ENCODE results near the gene MAGI2.

Gene MAGI2

DNA sequence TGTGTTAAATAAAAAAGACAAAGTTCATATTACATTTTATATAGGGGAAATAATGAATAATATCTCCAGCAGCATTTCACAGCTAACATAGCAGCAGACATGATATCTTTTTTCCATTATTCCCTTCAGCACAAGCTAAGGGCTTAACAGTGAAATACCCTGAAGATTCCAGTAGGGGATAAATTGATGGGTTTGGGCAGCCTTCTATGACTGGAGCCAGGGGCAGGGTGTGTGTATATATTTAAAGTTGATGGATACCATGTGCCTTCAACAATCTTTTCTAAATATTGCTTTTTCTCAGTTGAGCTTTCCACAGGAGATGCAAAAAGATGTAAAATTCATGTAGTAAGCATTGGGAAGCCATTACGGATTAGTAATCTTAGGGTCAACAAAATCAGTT lies 151.2 kb downstream of the MAGI2 start:
- no peak for DNase-seq (ENCODE audit: low read depth in 2 of 2)

DNA sequence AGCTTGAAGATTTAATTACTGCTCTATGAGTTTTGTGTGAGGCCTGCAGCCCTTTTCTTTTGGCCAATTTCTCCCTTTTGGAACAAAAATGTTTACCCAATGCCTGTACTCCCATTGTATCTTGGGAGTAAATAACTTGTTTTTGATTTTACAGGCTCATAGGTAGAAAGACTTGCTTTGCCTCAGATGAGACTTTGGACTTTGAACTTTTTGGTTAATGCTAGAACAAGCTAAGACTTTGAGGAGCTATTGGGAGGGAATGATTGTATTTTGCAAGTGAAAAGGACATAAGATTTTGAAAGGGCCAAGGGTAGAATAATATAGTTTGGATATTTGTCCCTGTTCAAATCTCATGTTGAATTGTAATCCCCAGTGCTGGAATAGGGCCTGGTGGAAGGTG lies 152.0 kb downstream of the MAGI2 start:
- no peak for DNase-seq (ENCODE audit: low read depth in 2 of 2)

DNA sequence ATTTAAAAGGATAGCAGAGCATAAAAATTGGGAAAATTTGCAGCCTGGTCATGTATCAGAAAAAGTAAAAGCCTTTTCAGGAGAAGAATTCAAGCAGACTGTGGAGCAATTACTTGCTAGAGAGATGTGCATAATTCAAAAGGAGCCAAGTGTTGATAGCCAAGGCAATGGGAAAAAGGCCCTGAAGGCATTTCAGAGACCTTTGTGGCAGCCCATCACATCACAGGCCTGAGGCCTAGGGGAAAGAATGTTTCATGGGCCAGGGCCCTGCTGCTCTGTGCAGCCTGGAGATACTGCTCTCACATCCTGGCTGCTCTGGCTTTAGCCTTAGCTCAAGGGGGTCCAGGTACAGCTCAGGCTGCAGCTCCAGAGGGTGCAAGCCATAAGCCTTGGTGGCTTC lies 152.9 kb downstream of the MAGI2 start:
- DNase-seq (ENCODE audit: low read depth in 2 of 2): no peak

DNA sequence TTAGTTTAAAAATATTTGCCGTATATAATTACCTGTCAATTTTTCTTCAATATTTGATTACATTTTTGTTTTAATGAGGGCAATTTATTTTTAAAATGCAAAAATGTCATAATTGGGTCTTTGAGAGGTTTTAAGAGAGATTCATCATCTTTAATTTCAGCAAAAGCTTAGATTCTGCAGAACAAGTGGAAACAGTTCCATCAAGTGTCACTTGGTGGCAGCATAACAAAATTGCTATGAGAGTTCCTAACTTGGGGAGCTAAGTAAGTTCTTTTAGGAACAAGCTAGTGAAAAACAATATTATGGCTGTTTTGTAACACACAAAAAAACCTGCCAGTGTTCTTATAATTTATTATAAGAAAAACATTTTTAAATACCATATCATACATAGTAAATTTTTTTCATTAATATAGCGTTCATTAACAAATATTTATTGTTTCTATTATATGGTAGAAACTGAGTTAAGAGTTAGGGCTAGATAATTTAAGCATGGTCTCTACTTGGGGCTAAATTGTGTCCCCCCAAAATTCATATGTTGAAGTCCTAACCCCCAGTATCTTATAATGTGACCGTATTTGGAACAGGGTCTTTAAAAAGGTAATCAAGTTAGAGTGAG lies 155.2 kb downstream of the MAGI2 start:
- no peak for DNase-seq (ENCODE audit: low read depth in 2 of 2)

DNA sequence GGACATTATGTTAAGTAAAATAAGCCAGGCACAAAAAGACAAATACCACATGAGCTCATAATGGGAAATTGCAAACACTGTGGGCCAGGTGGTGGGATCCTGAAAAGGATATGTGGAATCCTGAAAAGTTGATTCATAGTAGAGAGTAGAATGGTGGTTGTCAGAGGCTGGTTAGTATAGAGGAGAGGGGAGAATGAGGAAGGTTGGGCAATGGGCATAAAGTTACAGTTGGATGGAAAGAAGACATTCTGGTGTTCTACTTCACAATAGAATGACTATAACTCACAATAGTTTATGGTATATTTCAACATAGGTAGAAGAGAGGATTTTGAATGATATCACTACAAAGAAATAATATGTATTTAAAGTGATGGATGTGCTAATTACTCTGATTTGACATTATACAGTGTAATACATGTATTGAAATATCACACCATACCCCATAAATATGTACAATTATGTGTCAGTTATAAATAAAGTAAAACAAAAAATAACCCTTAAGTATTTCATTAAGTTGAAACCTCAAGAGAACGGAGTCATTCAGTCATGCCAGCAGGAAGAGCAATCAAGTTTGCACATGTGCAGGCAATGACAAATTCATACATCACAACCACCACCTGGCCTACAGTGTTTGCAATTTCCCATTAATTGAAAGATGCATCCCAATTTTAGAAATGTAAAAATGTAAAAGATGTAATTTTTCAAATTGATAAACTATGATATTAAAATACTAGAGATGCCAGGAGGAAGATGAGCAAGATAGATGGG lies 156.7 kb downstream of the MAGI2 start:
- no peak for DNase-seq (ENCODE audit: low read depth in 2 of 2)

DNA sequence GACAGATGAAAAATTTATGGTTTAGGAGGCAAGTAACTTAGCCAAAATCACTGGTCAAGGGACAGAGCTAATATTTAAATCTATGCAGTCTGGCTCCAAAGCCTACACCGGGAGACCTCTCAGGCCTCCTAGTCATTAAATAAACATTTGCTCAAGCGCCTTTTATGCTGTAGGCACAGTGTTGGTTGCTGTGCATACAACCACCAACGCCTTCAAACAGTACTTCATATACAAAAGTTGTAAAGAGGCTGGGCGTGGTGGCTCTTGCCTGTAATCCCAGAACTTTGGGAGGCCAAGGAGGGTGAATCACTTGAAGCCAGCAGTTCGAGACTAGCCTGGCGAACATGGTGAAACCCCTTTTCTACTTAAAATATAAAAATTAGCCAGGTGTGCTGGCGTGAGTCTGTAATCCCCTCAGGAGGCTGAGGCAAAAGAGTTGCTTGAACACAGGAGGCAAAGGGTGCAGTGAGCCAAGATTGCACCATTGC lies 159.8 kb downstream of the MAGI2 start:
- DNase-seq (ENCODE audit: low read depth in 2 of 2): no peak

DNA sequence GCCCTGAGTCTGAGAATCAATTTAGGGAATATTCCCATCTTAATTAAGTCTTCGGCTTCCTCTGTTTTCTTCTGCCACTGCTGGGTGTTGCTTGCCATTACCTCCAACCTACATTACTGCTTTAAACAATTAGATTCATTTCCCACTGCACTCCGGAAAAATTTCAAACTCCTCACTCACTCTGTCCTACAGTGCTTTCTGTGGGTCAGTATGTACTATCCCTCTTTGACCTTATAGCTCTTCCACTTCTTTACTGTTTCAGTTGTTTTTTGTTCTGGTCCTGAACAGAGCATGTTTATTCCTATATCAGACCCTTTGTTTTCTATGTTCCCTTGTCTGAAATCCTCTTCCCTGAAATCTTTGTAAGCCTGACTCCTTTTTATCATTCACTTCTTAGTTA lies 160.6 kb downstream of the MAGI2 start:
- DNase-seq (ENCODE audit: low read depth in 2 of 2): no peak

DNA sequence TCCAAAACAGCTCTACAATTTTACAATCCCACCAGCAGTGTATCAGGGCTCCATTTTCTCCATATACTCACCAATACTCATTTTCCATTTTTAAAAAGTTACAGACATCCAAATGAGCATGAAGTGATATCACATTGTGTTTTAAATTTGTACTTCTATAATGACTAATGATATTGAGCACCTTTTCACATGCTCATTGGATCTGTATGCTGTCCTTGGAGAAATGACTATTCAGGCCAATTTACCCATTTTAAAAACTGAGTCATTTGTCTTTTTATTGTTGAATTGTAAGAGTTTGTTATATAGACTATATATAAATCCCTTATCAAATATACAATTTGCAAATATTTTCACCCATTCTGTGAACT lies 162.0 kb downstream of the MAGI2 start:
- no peak for DNase-seq (ENCODE audit: low read depth in 2 of 2)

DNA sequence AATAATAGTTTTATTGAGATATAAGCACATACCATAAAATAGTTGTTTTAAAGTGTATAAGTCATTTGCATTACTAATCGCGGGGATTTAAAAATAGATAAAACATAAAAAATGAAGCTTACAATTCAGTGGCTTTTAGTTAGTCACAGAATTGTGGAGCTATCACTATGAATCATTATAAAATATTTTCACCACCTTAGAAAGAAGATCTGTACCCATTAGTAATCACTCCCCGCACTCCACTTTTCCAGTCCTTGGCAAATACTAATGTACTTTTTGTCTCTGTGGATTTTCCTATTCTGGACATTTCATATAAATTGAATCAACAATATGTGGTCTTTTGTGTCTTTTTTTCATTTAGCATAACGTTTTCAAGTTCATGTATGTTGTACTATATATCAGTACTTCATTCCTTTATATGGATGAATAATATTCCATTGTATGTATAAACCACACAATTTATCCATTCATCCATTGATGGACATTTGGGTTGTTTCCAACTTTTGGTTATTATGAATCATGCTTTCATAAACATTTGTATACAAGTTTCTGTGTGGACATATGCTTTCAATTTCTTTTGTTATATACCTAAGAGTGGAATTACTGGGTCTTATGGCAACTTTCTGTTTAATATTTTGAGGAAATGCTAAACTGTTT lies 162.5 kb downstream of the MAGI2 start:
- DNase-seq (ENCODE audit: low read depth in 2 of 2): no peak

DNA sequence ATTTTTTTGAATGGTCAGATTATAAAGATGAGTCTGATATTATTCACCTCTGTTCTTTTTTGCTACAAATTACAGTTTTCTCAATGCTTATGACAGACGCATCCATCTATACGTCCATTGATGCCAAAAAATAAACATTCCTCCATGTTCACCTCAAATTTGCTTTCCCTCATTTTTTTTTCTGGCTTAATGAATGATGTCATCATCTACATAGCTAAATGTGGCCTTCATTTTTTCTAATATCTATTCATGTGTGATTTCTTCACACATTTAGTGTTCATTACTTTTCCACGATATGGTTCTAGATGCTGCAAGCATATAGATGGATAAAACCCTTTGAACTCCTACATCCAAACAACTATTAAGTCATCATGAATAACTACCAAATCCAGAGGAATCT lies 163.1 kb downstream of the MAGI2 start:
- DNase-seq (ENCODE audit: low read depth in 2 of 2): no peak

DNA sequence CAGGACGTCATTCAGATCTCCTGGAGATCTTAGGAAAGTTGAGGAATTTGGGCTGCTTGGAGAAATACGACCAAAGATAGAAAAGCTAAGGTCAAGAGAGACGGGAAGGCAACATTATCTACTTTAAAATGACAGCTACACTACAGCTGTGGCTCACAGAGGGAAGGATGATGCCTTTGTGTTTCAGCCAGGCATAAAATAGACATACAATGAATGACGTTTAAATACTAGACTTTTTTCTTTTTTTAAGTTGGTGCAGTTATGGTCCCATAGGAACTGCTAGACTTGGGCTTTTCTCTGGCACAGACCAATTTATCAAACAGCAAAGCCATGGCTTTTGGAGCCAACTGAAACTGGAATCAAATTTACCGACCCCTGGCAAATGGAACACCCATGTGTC lies 164.8 kb downstream of the MAGI2 start:
- DNase-seq (ENCODE audit: low read depth in 2 of 2): no peak

DNA sequence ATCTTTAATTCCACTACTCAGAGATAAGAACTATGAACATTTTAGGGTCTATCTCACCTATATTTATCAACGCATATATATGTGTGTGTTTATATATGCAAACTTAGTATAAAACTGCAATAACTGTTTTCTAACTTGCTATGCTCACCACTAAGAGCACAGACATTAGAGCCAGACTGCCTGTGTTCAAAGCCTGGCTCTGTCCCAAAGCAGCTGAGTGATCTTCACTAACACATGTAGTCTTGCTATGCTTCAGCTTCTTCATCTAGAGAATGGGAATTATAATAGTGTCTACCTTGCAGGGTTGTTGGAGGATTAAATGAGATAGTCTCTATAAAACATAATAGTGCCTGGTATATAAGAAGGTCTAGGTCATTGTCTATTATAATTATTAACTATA lies 165.5 kb downstream of the MAGI2 start:
- no peak for DNase-seq (ENCODE audit: low read depth in 2 of 2)

DNA sequence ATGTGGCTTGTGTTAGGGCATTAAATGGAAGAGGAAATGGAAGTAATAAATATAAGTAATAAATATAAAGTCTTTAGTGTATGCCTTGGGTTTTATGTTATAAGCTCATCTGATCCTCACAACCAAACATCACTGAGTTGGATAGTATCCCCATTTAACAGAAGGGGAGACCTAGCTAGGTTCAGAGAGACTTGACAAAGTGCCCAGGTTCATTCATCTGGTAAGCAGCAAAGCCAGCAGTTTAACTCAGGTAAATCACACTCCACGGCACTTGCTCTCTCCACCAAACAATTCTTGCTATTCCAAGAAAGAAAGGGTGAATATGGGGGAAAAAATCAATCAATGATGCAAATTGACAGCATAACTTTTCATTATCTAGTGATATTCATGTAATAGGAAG lies 167.3 kb downstream of the MAGI2 start:
- DNase-seq (ENCODE audit: low read depth in 2 of 2): no peak

DNA sequence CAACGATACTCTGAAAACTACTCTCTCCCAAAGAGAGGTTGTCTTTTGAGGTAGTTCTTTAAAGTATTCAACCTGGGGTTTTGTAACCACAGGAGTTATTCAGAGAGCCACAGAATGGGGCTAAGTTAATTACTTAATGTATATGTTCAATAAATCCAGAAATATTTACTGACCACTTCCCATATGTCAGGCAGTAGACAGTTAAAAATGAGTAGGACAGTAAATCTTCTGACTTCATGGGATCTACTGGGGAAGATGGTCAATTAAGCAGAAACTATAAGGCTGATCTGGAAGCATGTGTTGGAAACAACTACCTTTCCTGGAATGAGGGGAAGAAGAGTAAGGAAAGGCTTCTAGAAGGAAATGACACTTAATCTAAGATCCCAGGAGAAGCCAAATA lies 167.7 kb downstream of the MAGI2 start:
- DNase-seq (ENCODE audit: low read depth in 2 of 2): no peak

DNA sequence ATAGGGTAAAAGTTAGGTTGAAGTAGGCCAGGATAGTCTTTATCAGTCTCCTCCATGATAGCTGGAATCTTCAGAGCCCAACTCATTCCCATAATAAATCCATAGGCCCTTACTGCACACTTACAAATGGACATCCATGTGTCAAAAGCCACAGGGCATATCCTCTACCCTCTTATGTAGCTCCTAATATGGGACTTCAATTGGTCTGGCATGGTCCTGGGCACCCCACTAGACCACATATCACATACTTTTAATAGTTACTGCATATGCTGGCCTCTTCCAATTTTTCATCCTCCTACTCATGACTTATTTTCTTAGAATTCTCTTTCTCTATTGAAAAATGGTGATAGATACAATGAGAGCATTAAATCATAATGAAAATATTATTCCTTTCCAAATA lies 169.3 kb downstream of the MAGI2 start:
- DNase-seq (ENCODE audit: low read depth in 2 of 2): no peak

DNA sequence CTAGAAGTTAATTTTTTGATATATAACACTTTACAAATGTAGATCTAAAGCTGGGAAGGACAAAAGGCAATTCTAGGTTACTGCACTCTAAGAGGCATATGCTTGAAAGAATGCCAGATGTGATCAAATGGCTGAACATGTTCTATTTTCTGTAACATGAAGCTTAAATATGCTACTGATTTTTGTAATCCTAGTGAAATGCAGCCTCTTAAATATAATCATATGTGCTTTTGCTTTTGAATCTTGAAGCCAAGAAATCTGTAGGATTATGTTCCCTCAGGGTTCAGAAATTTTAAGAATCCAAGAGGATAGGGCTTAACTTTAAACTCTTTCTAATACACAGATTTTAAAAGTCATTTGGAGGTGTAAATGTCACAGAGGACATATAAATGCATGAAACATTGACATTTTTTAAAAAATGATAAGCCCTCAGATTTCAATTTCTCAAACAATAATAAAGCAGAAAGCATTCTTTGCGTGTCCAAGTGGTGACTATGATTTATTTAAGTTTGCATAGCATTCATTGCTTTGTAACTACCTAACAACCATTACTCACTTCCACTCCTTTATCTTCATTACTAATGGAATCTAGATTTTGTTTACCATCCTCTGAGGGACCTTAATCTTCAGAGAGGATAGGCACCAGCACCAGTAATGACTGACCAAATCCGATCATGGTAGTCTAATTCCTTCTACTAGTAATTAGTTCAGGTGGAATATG lies 170.4 kb downstream of the MAGI2 start:
- DNase-seq (ENCODE audit: low read depth in 2 of 2): no peak

DNA sequence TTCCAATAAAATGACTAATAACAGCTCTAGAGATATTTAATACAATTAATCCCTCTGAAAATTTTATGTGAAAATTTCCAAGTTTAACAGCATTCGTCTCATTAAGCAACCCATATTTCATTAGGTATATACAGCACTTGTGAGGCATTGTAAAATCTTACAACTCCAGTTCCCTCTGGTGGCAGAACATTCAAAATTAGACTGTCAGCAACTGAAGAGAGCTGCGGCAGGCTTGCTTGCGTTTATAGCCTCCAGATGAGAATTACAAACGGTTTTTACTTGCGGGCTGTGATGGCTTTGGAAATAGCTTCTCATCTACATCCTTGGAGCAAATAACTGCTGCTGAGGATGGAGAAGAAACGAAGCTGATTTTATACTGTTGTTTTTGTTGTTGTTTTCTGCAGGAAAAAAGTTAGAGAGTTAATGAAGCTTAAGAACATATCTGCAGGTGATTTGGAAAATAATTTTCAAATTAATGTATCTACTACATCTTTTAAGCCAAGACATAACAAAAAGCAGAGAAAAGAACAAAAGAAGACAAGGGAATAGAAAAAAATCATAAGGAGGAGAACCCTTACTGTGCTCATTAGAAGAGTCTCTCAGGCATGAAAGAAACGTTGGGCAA lies 171.3 kb downstream of the MAGI2 start:
- no peak for DNase-seq (ENCODE audit: low read depth in 2 of 2)

DNA sequence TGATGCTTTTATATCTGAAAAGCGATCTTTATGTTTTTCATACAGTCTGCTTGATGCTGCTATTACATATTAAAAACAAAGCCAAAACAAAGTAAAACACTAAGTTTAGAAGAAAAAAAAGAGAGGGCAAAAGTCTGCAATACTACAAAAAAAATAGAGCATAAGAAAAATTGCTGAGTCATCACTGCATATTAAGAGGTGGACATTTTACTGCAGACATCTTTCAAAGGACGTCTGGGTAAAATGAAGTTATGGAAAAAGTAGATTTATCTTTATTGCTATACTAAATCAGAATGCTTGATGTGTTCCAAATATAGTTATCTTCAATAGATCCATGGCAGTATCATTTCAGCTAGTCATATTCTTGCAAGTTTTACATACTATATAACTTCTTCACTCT lies 172.0 kb downstream of the MAGI2 start:
- no peak for DNase-seq (ENCODE audit: low read depth in 2 of 2)

DNA sequence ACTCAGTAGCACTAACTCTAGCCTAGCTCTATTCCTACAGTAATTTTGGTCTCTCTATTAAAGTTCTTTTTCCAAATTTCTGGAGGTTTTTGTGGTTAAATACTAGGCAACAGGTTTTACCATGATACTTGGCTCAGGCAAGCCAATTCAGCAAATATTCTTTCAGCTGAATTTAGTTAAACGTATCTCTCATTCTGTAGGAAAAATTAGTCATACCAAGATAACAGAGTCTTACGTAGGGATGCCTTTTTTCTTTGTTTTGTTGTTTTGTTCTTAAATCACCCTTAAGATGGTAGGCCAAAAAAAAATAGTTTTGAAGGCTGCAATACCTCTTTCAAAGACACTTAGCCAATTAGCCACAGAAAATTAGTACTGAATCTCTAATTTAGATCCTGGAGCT lies 180.5 kb downstream of the MAGI2 start:
- DNase-seq (ENCODE audit: low read depth in 2 of 2): no peak

DNA sequence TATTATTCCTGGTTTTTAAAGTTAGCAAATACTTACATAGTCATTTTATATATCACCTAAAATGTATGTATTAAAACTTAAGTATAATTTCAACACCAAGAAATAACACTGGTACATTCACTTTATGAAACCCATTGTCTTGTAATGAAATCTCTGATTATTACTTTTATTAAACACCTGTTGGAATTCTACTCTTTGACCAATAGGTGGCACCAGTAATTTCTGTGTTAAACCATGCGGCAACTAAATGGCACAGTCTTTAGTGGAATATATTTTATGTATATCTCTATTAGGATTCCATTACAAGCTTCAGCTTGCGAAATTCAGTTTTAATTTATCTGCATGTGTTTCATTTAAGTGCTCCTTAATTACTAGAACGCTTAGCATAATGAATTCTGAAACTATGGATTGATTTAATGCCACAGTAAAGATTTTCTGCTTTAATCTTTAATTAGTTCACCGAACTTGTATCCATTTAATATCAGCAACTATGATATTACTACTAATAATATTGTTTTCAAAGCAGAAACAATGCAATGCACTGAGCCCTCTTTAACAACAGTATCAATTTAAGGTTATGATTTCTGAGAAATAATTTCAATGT lies 181.3 kb downstream of the MAGI2 start:
- DNase-seq (ENCODE audit: low read depth in 2 of 2): no peak

DNA sequence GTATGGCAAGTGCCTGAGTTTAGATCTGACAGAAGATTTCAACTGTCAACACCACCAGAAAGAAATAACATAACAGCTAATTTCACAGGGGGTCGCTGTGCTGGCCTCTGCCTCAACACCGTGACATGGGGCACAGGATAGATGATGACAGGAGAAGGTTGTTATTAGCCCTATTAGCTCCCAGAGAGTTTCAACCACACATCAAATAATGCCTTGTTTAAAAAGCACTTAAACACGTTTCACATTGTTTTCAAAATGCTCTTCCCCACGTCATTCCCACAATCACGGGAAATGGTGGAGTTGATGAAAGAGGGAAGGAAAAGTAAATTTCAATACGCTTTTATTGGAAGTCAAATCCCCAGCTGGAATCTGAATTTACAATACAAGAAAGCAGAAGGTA lies 184.7 kb downstream of the MAGI2 start:
- no peak for DNase-seq (ENCODE audit: low read depth in 2 of 2)

DNA sequence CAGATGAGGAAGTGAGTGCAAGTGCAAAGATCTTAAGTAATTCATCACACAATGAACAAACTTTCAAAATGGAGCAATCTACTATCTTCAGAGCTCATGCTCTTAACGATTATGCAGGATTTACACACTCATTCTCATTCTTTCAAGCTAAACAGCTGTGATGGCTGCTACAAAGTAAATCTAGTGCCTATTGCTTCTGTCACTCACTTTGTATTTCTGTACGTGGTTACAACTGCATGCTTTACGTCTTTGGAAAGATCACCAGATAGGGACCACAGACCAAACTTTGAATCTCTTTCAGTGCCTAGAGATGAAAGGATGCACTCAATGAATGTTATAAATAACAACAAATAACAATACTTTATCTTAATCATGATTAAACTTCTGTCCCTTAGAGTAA lies 194.6 kb downstream of the MAGI2 start:
- no peak for DNase-seq (ENCODE audit: low read depth in 2 of 2)

Data from stimulated activated CD8-positive, alpha-beta memory T cell treated with anti-CD3 and anti-CD28 coated beads, Interleukin-2, amount 100 ng/mL, for 48 hours (primary cell).